GM19351 (cell line): ENCODE results near the gene SKAP1.
"Not testable (repeated sequence)": the region's sequence is repeated elsewhere in the genome, so short reads cannot be mapped to it uniquely, and the experiment has no call there.

Experiments used
- ATAC-seq: cut with Tn5 transposase; IDR thresholded peaks from one replicate; pipeline ENCODE4 v1.9.1; 2021; ENCODE audit warnings: mild to moderate bottlenecking, moderate library complexity; ENCODE audit not compliant: unreplicated experiment

SKAP1 gene

GRCh38 chr17:48373883-48374282, 56.1 kb downstream of the SKAP1 start:
- no peak for ATAC-seq

GRCh38 chr17:48373130-48373830, 56.7 kb downstream of the SKAP1 start:
- ATAC-seq, result no peak

- ATAC-seq, result not testable (repeated sequence)
These were observed 61.0 kb downstream of the SKAP1 start for GRCh38 chr17:48368967-48369366.

GRCh38 chr17:48368352-48368908, 61.6 kb downstream of the SKAP1 start:
- ATAC-seq, result no peak

GRCh38 chr17:48363161-48363560, 66.9 kb downstream of the SKAP1 start:
- no peak for ATAC-seq

GRCh38 chr17:48360861-48361633, 69.0 kb downstream of the SKAP1 start:
- ATAC-seq, result not testable (repeated sequence)

- no peak for ATAC-seq
These were observed 72.0 kb downstream of the SKAP1 start for GRCh38 chr17:48357779-48358602.

- ATAC-seq, result no peak
These were observed 73.1 kb downstream of the SKAP1 start for GRCh38 chr17:48356866-48357265.

- no peak for ATAC-seq
These were observed 77.4 kb downstream of the SKAP1 start for GRCh38 chr17:48352630-48353029.

- ATAC-seq, result no peak
These were observed 78.1 kb downstream of the SKAP1 start for GRCh38 chr17:48351911-48352332.

GRCh38 chr17:48348352-48348751, 81.7 kb downstream of the SKAP1 start:
- ATAC-seq, result no peak

- no peak for ATAC-seq
These were observed 82.8 kb downstream of the SKAP1 start for GRCh38 chr17:48347177-48347576.

GRCh38 chr17:48344251-48344650, 85.8 kb downstream of the SKAP1 start:
- ATAC-seq, result no peak

- no peak for ATAC-seq
These were observed 89.1 kb downstream of the SKAP1 start for GRCh38 chr17:48340916-48341315.

- no peak for ATAC-seq
These were observed 91.3 kb downstream of the SKAP1 start for GRCh38 chr17:48338720-48339119.

GRCh38 chr17:48337903-48338302, 92.1 kb downstream of the SKAP1 start:
- not testable (repeated sequence) for ATAC-seq

GRCh38 chr17:48336986-48337385, 93.0 kb downstream of the SKAP1 start:
- no peak for ATAC-seq

- no peak for ATAC-seq
These were observed 94.0 kb downstream of the SKAP1 start for GRCh38 chr17:48335858-48336500.

GRCh38 chr17:48335146-48335784, 94.7 kb downstream of the SKAP1 start:
- no peak for ATAC-seq

GRCh38 chr17:48333034-48333530, 96.9 kb downstream of the SKAP1 start:
- ATAC-seq, result no peak
